ENCODE results near the gene PCDHGB4.

- TF ChIP-seq EZH2 (IDR thresholded peaks at IDR 0.05; ENCODE audit: insufficient read depth, poor library complexity, severe bottlenecking) (no peak), EZH2phosphoT487 (IDR thresholded peaks at IDR 0.05; ENCODE audit: insufficient read depth, low read depth) (no peak)
Measured at GRCh38 chr5:141422742-141423291, 35.3 kb downstream of the PCDHGB4 start.

Measured in GM23248 (cell line).